Fibroblast of pulmonary artery (primary cell): ENCODE data around the gene DAGLA.

Source experiments
- DNase-seq: peaks from one replicate; pipeline ENCODE4 v3.0.0-alpha.2; 2010; ENCODE audit warnings: low read depth
- H3K4me3 ChIP-seq: replicated peaks from 2 replicates; pipeline ENCODE4 v1.5.1; 2011; ENCODE audit warnings: low read depth, mild to moderate bottlenecking, control low read depth, low read length, moderate library complexity
- CTCF ChIP-seq: IDR thresholded peaks from 2 replicates; pipeline ENCODE4 v1.5.1; 2011; ENCODE audit warnings: mild to moderate bottlenecking, control low read depth, low read length, inconsistent platforms; ENCODE audit errors: missing control alignments

DAGLA gene

GRCh38 chr11:61751384-61751783, 71.2 kb downstream of the DAGLA start:
- no peak for DNase-seq
- TF ChIP-seq CTCF: no peak

GRCh38 chr11:61752117-61752924, 72.1 kb downstream of the DAGLA start, which contains the start of gene MYRF:
TSS of gene MYRF (plus strand) at chr11:61752636. CDS start at chr11:61752745, 109 bp downstream.
- DNase-seq: peak; percentile 35
- TF ChIP-seq CTCF: peak; percentile 30
- H3K4me3 ChIP-seq: peak within 1 kb of the TSS; percentile 64

More at GRCh38 chr11:61751384-61751783, 71.2 kb downstream of the DAGLA start:
- H3K4me3 ChIP-seq: no peak overlapping the region

GRCh38 chr11:61752925-61753521, 72.8 kb downstream of the DAGLA start:
- H3K4me3 ChIP-seq: peak overlapping the region; percentile 64
- TF ChIP-seq CTCF: no peak

GRCh38 chr11:61753672-61754071, 73.5 kb downstream of the DAGLA start:
- peak overlapping the region; percentile 64 for H3K4me3 ChIP-seq
- no peak for TF ChIP-seq CTCF
- no peak for DNase-seq

More at GRCh38 chr11:61752925-61753521, 72.8 kb downstream of the DAGLA start:
- no peak for DNase-seq

GRCh38 chr11:61754534-61755482, 74.6 kb downstream of the DAGLA start:
- H3K4me3 ChIP-seq: peak overlapping the region; percentile 64
- no peak for TF ChIP-seq CTCF
- DNase-seq: peak; percentile 71

- no peak overlapping the region for H3K4me3 ChIP-seq
- TF ChIP-seq CTCF: no peak
- no peak for DNase-seq
These were observed 75.9 kb downstream of the DAGLA start for GRCh38 chr11:61756147-61756451.
